ENCODE measurements around the gene DNAH6.

DNAH6 gene

DNA sequence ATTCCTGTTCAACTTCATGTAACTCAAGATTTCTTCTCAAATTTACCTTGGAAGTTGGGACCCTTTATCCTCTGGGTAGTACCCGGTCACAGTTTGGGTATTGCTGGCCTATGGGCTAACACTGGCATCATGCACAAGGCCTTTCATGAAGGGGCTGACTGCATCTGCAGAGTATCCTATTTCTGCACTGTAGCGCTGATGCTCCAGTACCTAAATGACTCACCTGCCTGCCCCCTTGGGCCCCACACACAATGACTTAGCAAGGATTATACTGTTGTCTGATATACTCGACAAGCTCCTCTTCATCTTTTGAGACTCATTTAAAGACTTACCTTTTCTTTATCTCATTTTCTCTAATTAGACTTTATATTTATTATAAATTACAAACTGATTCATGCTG is 39.9 kb downstream of the DNAH6 start:
- CTCF ChIA-PET = no interaction called here
- DNase-seq (ENCODE audit: extremely low spot score) = no peak
- POLR2A ChIA-PET = no interaction called here

DNA sequence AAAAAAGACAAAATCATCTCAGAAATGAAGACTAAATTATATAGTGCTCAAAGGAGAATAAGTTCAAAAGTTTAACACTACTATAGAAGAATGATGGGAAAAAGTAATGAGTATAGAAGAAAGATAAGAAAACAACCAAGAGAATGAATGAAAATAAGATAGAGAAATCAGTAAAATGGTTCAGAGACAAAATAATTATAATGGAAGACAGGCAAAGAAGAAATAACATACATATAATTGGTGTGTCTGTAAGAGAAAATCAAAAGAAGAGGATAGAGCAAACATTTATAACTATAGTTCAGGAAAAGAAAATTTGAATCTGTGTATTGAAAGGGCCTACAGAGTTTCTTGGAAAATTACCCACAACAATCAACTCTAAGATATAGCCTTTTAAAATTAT is 43.5 kb downstream of the DNAH6 start:
- ChIA-PET POLR2A (no interaction called here), CTCF (no interaction called here)
- DNase-seq (ENCODE audit: extremely low spot score) = no peak
- TF ChIP-seq TARDBP (IDR thresholded peaks at IDR 0.05) = no peak
- no peak for TF ChIP-seq SP1 (IDR thresholded peaks at IDR 0.05)
- no peak for TF ChIP-seq FOXK2 (IDR thresholded peaks at IDR 0.05)
- no peak for TF ChIP-seq ZNF384 (IDR thresholded peaks at IDR 0.05)
- TF ChIP-seq FOXM1 (IDR thresholded peaks at IDR 0.05; ENCODE audit: borderline replicate concordance) = no peak
- TF ChIP-seq NFRKB (IDR thresholded peaks at IDR 0.05) = no peak
- no peak for TF ChIP-seq BHLHE40 (IDR thresholded peaks at IDR 0.05; ENCODE audit: borderline replicate concordance)
- TF ChIP-seq L3MBTL2 (conservative IDR thresholded peaks at IDR 0.05) = no peak
- TF ChIP-seq FOXA1 (IDR thresholded peaks at IDR 0.05) = no peak
- no peak for TF ChIP-seq CTBP1 (IDR thresholded peaks at IDR 0.05; ENCODE audit: borderline replicate concordance)
- TF ChIP-seq SUZ12 (IDR thresholded peaks at IDR 0.05) = no peak
- TF ChIP-seq, protein P1, sequence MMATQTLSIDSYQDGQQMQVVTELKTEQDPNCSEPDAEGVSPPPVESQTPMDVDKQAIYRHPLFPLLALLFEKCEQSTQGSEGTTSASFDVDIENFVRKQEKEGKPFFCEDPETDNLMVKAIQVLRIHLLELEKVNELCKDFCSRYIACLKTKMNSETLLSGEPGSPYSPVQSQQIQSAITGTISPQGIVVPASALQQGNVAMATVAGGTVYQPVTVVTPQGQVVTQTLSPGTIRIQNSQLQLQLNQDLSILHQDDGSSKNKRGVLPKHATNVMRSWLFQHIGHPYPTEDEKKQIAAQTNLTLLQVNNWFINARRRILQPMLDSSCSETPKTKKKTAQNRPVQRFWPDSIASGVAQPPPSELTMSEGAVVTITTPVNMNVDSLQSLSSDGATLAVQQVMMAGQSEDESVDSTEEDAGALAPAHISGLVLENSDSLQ (IDR thresholded peaks at IDR 0.05) = no peak
- TF ChIP-seq LEF1 (IDR thresholded peaks at IDR 0.05; ENCODE audit: borderline replicate concordance) = no peak
- TF ChIP-seq ELF4 (IDR thresholded peaks at IDR 0.05) = no peak
- no peak for TF ChIP-seq HDGF (IDR thresholded peaks at IDR 0.05; ENCODE audit: borderline replicate concordance)
- no peak for TF ChIP-seq ARNT (IDR thresholded peaks at IDR 0.05)

More for the DNA sequence above, 39.9 kb downstream of the DNAH6 start:
- TF ChIP-seq SP1 (IDR thresholded peaks at IDR 0.05) = no peak
- no peak for TF ChIP-seq TARDBP (IDR thresholded peaks at IDR 0.05)
- no peak for TF ChIP-seq FOXM1 (IDR thresholded peaks at IDR 0.05; ENCODE audit: borderline replicate concordance)
- no peak for TF ChIP-seq BHLHE40 (IDR thresholded peaks at IDR 0.05; ENCODE audit: borderline replicate concordance)
- TF ChIP-seq CTBP1 (IDR thresholded peaks at IDR 0.05; ENCODE audit: borderline replicate concordance) = no peak
- TF ChIP-seq NFRKB (IDR thresholded peaks at IDR 0.05) = no peak
- no peak for TF ChIP-seq ZNF384 (IDR thresholded peaks at IDR 0.05)
- no peak for TF ChIP-seq L3MBTL2 (conservative IDR thresholded peaks at IDR 0.05)
- TF ChIP-seq SUZ12 (IDR thresholded peaks at IDR 0.05) = no peak
- TF ChIP-seq, protein P1 (IDR thresholded peaks at IDR 0.05) = no peak
- TF ChIP-seq FOXA1 (IDR thresholded peaks at IDR 0.05) = no peak

DNA sequence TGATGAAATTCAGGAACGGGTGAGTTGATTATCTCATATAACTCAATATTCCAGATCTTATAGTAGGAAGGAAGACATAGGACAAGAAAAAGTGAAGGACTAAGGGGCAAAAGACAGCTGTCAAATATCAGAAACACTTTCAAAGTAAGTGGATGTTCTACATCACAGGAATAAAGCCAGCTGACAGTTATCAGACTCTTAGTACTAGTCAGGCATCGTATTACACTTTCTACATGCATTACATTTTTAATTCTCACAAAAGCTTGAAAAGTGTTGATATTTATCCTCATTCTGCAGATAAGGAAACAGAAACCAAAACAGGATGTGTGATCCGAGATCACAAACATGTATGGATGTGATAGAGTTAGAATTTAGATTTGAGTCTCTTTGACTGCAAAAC is 63.4 kb downstream of the DNAH6 start:
- ChIA-PET CTCF (no interaction called here), POLR2A (no interaction called here)
- TF ChIP-seq FOXM1 (IDR thresholded peaks at IDR 0.05; ENCODE audit: borderline replicate concordance) (no peak), BHLHE40 (IDR thresholded peaks at IDR 0.05; ENCODE audit: borderline replicate concordance) (no peak), HDGF (IDR thresholded peaks at IDR 0.05; ENCODE audit: borderline replicate concordance) (no peak), ARNT (IDR thresholded peaks at IDR 0.05) (no peak), L3MBTL2 (conservative IDR thresholded peaks at IDR 0.05) (no peak), FOXA1 (IDR thresholded peaks at IDR 0.05) (no peak), CTBP1 (IDR thresholded peaks at IDR 0.05; ENCODE audit: borderline replicate concordance) (no peak), SP1 (IDR thresholded peaks at IDR 0.05) (no peak), TARDBP (IDR thresholded peaks at IDR 0.05) (no peak), SUZ12 (IDR thresholded peaks at IDR 0.05) (no peak), NFRKB (IDR thresholded peaks at IDR 0.05) (no peak), ZNF384 (IDR thresholded peaks at IDR 0.05) (no peak), LEF1 (IDR thresholded peaks at IDR 0.05; ENCODE audit: borderline replicate concordance) (no peak), ELF4 (IDR thresholded peaks at IDR 0.05) (no peak), FOXK2 (IDR thresholded peaks at IDR 0.05) (no peak)
- TF ChIP-seq, protein P1 (IDR thresholded peaks at IDR 0.05) = no peak
- no peak for DNase-seq (ENCODE audit: extremely low spot score)

DNA sequence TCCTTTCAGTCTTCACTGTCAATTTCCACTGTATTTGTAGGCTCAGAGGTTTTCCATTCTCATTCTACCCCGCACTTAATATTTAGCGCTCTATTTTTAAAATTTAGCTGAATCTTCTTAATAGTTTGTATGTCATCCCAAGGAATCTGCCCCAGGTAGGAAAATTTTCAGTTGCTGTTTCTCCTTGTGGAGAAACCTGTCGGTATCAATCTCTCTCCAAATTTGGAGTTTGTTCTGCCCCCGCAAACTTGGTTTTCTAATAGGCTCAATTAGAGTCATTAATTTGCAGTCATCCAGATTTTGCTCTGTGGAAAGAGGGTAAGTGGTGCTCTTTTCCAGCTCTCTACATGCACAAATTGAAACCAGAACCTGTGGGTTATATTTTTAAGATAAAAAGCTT is 87.6 kb downstream of the DNAH6 start:
- ChIA-PET POLR2A (no interaction called here), CTCF (no interaction called here)
- DNase-seq (ENCODE audit: extremely low spot score) = no peak
- TF ChIP-seq ZNF384 (IDR thresholded peaks at IDR 0.05) (no peak), SP1 (IDR thresholded peaks at IDR 0.05) (no peak), HDGF (IDR thresholded peaks at IDR 0.05; ENCODE audit: borderline replicate concordance) (no peak), ARNT (IDR thresholded peaks at IDR 0.05) (no peak), CTBP1 (IDR thresholded peaks at IDR 0.05; ENCODE audit: borderline replicate concordance) (no peak), ELF4 (IDR thresholded peaks at IDR 0.05) (no peak), BHLHE40 (IDR thresholded peaks at IDR 0.05; ENCODE audit: borderline replicate concordance) (no peak), FOXA1 (IDR thresholded peaks at IDR 0.05) (no peak), LEF1 (IDR thresholded peaks at IDR 0.05; ENCODE audit: borderline replicate concordance) (no peak), NFRKB (IDR thresholded peaks at IDR 0.05) (no peak), SUZ12 (IDR thresholded peaks at IDR 0.05) (no peak), FOXM1 (IDR thresholded peaks at IDR 0.05; ENCODE audit: borderline replicate concordance) (no peak), L3MBTL2 (conservative IDR thresholded peaks at IDR 0.05) (no peak)
- TF ChIP-seq, protein P1 (IDR thresholded peaks at IDR 0.05) = no peak

DNA sequence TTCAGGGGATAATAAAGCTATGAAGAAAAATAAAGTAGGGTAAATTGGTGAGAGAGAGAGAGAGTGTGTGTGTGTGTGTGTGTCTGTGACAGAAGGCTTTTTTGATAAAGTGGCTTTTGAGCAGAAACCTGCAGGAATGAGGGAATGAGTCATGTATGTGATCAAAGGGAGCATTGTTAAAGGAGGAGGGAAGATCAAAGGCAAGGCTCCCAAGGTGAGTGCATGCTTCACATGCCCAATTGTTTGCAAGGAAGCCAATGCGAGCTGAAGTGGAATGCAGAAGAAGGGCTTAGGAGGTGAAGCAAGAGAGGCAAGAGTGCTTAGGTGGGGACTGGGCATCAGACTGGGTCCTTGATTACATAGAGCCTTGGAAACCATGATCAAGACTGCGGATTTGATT is 96.8 kb downstream of the DNAH6 start:
- no peak for TF ChIP-seq NFRKB (IDR thresholded peaks at IDR 0.05)
- TF ChIP-seq LEF1 (IDR thresholded peaks at IDR 0.05; ENCODE audit: borderline replicate concordance) = no peak
- TF ChIP-seq L3MBTL2 (conservative IDR thresholded peaks at IDR 0.05) = no peak
- no peak for TF ChIP-seq ELF4 (IDR thresholded peaks at IDR 0.05)
- TF ChIP-seq FOXM1 (IDR thresholded peaks at IDR 0.05; ENCODE audit: borderline replicate concordance) = no peak
- no peak for TF ChIP-seq FOXK2 (IDR thresholded peaks at IDR 0.05)
- TF ChIP-seq CTBP1 (IDR thresholded peaks at IDR 0.05; ENCODE audit: borderline replicate concordance) = no peak
- TF ChIP-seq BHLHE40 (IDR thresholded peaks at IDR 0.05; ENCODE audit: borderline replicate concordance) = no peak
- TF ChIP-seq, protein P1 (IDR thresholded peaks at IDR 0.05) = no peak
- TF ChIP-seq ARNT (IDR thresholded peaks at IDR 0.05) = no peak
- TF ChIP-seq ZNF384 (IDR thresholded peaks at IDR 0.05) = no peak
- TF ChIP-seq HDGF (IDR thresholded peaks at IDR 0.05; ENCODE audit: borderline replicate concordance) = no peak
- no peak for TF ChIP-seq TARDBP (IDR thresholded peaks at IDR 0.05)
- CTCF ChIA-PET = no interaction called here
- DNase-seq (ENCODE audit: extremely low spot score) = no peak
- POLR2A ChIA-PET = no interaction called here

Measured in HEK293T (cell line).